Inflammatory macrophage (primary cell): Measurements from ENCODE around the gene CTR9.

Experiments
- DNase-seq, 2 donors: peaks; one replicate each; pipeline ENCODE4 v3.0.0-alpha.2; 2020 to 2022

Gene CTR9

GRCh38 chr11:10742460-10743208 lies 8.4 kb upstream of the CTR9 start:
- DNase-seq, result no peak

GRCh38 chr11:10743354-10744000 lies 7.6 kb upstream of the CTR9 start:
- no peak for DNase-seq

- no peak for DNase-seq
Measured at GRCh38 chr11:10744206-10744605, 6.8 kb upstream of the CTR9 start.

DNA sequence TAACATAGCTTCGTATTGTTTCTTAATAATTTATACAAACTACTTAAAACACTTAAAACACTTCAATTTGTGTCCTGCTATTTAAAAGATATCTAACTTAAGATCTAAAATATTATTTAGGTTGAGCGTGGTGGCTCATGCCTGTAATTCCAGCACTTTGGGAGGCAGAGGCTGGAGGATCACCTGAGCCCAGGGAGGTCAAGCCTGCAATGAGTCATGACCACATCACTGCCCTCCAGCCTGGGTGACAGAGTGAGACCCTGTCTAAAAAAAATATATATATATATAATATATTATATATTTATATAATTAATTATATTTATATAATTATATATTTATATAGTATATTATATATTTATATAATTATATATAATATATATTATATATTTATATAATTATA lies 4.2 kb upstream of the CTR9 start:
- DNase-seq, result no peak

DNA sequence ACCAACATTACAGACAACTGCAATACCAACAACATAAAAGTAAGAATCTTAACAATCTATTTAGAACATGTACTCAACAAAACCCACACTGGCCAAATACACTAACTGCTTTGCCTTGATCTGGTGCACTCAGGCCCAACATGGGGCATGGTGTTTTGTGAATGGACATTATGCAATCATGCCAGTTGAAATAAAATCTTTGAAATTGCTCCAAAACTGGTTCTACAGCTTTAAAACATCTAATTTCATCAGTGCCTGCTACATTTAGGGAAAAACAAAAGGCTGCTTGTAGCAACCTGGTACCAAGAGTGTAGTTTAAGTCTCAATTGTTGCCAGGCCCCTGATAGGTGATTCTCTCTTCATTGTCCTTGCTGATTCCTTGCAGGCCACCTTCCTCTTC lies 3.3 kb upstream of the CTR9 start:
- DNase-seq, result no peak

GRCh38 chr11:10749476-10749875 lies 1.6 kb upstream of the CTR9 start:
- DNase-seq, result no peak

GRCh38 chr11:10751581-10751940 lies 515 bp downstream of the CTR9 start:
- no peak for DNase-seq

- DNase-seq, result no peak
Measured at GRCh38 chr11:10752061-10752460, 1.0 kb downstream of the CTR9 start.

DNA sequence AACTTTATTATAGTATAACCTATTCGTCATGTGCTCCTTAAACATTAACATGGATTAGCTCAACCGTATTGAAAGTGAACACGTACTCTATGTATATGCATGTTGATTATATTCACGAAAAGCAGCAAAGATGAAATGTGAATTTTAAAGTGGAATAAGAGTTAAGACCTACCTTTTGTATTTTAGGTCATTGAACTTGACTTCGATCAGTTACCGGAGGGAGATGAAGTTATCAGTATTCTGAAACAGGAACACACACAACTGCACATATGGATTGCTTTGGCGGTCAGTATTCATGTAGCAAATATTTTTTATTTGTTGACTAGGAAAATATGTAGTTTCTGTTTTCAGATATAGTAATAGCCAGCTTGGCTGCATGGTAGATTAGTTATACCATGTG lies 1.4 kb downstream of the CTR9 start:
- DNase-seq, result no peak

GRCh38 chr11:10758957-10759356 lies 7.9 kb downstream of the CTR9 start:
- DNase-seq, result peak in 1 of 2 donors; percentile 7

- DNase-seq, result no peak
Measured at GRCh38 chr11:10761085-10761698, 10.1 kb downstream of the CTR9 start.

- no peak for DNase-seq
Measured at GRCh38 chr11:10762185-10762584, 11.1 kb downstream of the CTR9 start.

GRCh38 chr11:10762913-10763421 lies 11.9 kb downstream of the CTR9 start:
- DNase-seq, result no peak

GRCh38 chr11:10763766-10764165 lies 12.7 kb downstream of the CTR9 start:
- DNase-seq, result no peak

- no peak for DNase-seq
Measured at GRCh38 chr11:10764412-10764811, 13.4 kb downstream of the CTR9 start.

DNA sequence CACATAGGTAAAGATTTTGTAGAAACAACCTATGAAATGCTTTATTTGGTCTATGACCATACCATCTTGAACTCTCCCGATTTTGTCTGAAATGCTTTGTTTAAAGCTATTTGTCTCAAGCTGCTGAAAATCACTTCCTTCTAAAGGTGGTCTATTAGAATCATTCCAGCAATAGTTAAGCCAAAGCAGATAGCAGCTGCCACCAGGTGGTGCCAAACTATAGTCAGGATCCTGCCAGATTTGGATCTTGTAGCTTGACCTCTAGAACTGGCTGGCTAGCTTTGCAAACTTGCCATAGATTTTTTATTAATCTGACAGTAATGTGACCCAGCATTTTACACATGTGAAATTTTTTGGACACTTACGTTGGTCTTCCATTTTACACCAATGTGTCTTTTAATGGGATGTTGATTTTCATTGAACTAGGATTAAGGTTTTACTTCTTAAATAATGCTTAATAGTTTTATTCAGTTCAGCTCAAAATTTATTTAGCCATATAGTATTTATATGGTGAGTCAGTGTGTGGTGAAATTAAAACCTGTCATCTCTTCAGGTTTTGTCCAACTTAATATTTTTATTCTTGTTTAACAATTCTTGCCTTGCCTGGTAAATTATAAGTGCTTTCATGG lies 19.7 kb downstream of the CTR9 start:
- peak; percentile 59 to 60 for DNase-seq

- no peak for DNase-seq
Measured at GRCh38 chr11:10771457-10771856, 20.4 kb downstream of the CTR9 start.

DNA sequence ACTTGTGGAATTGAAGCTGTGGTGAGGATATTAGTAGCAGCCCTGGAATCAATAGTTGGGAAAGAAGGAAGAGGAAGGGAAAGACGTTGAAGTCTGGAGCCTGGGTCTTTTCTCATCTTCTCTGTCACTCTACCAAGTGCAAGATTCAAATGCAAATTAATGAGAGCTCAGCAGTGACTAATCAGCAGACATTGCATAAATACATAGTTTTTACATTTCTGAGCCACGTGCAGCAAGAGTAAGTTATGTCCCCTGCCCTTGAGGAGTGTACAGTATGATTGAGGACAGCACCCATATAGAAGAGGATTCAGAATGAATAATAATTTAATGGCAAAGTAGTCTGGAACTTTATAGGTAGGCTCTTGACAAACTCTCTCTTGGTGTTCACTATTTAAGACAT lies 23.8 kb downstream of the CTR9 start:
- no peak for DNase-seq

GRCh38 chr11:10777393-10777793 lies 26.3 kb downstream of the CTR9 start:
- no peak for DNase-seq

GRCh38 chr11:10777806-10778205 lies 26.8 kb downstream of the CTR9 start:
- peak; percentile 37 to 46 for DNase-seq

- no peak for DNase-seq
Measured at GRCh38 chr11:10778217-10778970, 27.3 kb downstream of the CTR9 start.

GRCh38 chr11:10779086-10779485 lies 28.0 kb downstream of the CTR9 start:
- DNase-seq, result no peak

GRCh38 chr11:10780040-10780439 lies 29.0 kb downstream of the CTR9 start:
- DNase-seq, result no peak
